Measurements from ENCODE around the gene SCN4B. TPM values are rescaled to one million over a fixed set of nuclear protein-coding genes. Genes with fewer than 3 reads are reported as not detected.

SCN4B gene, protein sequence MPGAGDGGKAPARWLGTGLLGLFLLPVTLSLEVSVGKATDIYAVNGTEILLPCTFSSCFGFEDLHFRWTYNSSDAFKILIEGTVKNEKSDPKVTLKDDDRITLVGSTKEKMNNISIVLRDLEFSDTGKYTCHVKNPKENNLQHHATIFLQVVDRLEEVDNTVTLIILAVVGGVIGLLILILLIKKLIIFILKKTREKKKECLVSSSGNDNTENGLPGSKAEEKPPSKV
- total RNA-seq = under 0.01 and 0.06 TPM in 2 replicates

DNA sequence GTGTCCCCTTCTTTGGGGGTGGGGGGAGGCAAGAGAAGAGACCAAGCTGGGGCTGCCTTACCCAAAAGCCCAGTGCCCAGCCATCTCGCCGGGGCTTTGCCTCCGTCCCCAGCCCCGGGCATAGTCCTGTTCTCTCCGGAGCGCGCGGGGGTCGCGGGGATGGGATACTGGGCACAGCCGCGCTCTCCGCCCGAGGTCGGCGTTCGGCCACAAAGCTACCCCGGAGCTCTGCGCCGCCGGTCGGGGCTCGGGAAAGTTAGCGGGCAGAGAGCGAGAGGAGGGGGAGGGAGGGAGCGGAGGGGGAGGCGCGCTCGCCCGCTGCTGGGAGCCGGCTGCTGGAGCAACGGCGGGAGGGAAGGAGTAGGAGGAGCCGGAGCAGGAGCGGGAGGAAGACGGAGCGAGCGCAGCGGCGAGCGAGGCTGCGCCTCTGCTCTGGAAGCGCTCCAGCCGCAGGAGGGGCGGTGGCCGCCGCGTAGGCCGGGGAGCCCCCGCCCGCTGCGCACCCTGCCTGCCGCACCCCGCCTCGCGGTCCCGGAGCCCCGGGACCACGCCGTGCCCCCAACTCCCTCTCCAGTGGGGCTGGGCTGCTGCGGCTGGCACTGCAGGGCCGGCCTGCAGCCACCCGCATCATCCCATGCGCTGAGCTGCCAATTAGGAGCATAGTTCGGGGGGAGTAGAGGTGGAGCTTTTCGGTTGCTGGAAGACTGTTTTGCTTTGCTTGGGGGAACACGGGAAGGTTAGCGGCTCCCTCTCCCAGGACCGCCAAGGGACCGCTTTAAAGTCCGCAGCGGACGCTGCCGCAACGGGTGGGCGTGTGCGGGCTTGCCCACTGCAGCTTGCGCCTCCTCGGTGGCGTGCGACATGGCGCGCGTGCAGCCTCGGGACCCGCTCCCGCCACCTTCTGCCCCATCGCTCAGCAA lies at the start of gene SCN4B:
TSS of gene SCN4B (minus strand) at position 272 of the 920 bp plus-strand sequence. CDS start at position 122, 150 bp downstream.

DNA sequence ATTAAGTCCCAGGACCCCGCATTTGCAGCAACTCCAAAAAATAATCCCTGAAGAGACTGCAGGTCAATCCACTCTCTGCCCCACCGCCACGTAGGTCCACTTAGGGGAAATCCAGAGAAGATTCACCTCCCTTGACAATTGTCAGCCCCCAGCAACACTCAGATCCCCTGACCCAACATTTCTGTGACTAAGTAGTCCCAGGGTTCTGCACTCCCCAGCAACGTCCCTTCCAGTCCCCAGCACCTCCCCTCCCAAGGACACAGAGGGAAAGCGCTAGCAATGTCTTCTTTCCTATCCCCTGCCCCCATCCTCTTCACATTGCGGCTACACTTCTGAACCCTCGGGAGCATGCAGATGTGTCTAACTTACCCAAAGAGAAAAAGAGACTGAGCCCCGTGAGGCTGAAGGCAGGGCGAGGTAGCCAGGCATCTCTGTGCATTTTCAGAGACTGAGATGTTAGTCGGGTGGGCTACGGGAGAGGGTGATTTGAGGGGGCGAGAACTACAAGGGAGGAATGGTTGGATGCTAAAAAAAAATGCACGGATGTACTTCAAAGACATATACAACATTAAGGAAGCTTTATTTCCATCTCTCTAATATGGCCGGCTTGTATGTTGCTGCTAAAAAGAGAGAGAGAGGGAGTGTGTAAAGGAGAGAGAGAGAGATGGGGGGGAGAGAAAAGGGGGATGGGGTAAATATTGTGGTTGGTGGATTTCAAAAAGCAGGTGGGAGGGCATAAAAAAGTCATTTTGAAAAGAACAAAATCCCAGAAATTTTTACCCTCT lies 23.6 kb upstream of the SCN4B start, which contains the start of gene SCN2B:
TSS of gene SCN2B (minus strand) at position 647 of the 785 bp plus-strand sequence. CDS start at position 439, 208 bp downstream.

DNA sequence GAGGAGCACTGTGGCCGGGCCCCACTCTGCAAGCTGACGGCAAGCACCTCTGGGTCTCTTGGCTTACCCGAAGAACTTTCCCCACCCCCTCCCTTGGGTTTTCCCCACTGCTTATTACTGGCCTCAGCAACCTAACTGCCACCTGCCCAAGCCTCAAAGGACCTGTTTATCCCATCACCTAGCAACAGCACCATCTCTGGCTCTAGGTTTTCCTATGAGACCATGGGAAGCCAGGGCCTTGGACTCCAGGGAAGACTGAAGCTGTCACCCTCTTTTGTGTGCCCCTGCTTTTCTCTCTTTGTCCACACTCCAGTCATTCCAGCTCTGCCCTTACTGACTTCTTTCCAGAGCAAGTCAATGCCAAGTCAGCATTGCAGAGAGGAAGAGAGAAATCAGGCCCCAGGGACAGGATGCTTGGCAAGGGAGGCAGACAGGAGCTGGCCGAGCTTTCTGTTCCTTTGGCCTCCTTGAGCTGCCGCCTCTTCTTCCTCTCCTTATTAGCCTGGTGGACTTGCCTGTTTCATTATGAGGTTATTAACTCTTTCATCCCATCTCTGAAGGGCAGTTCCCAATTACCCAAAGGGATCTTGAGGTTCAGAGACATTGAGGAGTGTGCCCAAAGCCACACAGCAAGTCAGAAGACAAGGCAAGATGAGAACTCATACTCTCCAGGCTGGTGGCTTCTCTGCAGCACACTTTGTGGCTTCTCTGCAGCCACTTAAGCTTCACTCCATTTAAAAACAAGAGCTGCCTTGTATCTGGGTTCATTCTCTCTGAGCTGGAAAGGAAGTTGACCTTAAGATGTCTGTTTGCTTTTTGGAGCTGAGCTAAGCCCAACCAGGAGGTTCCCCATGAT lies 65.5 kb downstream of the SCN4B start, which contains the start of gene SMIM35:
TSS of gene SMIM35 (minus strand) at position 51 of the 856 bp plus-strand sequence. CDS start 206 bp downstream, outside the sequence.

Other genes with a start within 250 kb of the SCN4B start
- gene TMPRSS13, start 223.4 kb downstream of the SCN4B start, total RNA-seq = not detected in 2 replicates
- under 0.01 TPM in 1 of 2 replicates, not detected in the other for gene IL10RA, start 166.4 kb downstream of the SCN4B start, total RNA-seq
- not detected in 2 replicates for gene TMPRSS4, start 75.7 kb downstream of the SCN4B start, total RNA-seq
- not detected in 2 replicates for gene SMIM35, start 65.9 kb downstream of the SCN4B start, total RNA-seq
- gene SCN2B, start 23.8 kb upstream of the SCN4B start, total RNA-seq = not detected in 2 replicates
- 0.19 TPM in 1 of 2 replicates, not detected in the other for gene JAML, start 72.2 kb upstream of the SCN4B start, total RNA-seq
- gene MPZL3, start 99.5 kb upstream of the SCN4B start, total RNA-seq = 5.1 and 6.0 TPM in 2 replicates
- gene MPZL2, start 111.5 kb upstream of the SCN4B start, total RNA-seq = 41.0 and 78.2 TPM in 2 replicates
- gene CD3E, start 151.9 kb upstream of the SCN4B start, total RNA-seq = not detected in 2 replicates
- not detected in 2 replicates for gene CD3D, start 189.9 kb upstream of the SCN4B start, total RNA-seq
- gene CD3G, start 191.5 kb upstream of the SCN4B start, total RNA-seq = not detected in 2 replicates
- gene UBE4A, start 206.8 kb upstream of the SCN4B start, total RNA-seq = 18.9 and 31.7 TPM in 2 replicates
- 86.7 and 87.1 TPM in 2 replicates for gene ATP5MG, start 248.8 kb upstream of the SCN4B start, total RNA-seq